PC-3 (cell line): ENCODE data around the gene MT1A.

ENCODE experiments used
- CTCF ChIP-seq: fragments of 300-600 bp; sonication (generic); conservative IDR thresholded peaks from 2 replicates; pipeline ENCODE4 v1.5.1; 2017; ENCODE audit warnings: antibody characterized with exemption, low read depth, mild to moderate bottlenecking, low read length
- EZH2 ChIP-seq: fragments of 300-600 bp; sonication (generic); IDR thresholded peaks from one replicate; pipeline ENCODE4 v1.6.1; 2017; ENCODE audit warnings: antibody characterized with exemption, mild to moderate bottlenecking, low read length; ENCODE audit not compliant: unreplicated experiment

DNA sequence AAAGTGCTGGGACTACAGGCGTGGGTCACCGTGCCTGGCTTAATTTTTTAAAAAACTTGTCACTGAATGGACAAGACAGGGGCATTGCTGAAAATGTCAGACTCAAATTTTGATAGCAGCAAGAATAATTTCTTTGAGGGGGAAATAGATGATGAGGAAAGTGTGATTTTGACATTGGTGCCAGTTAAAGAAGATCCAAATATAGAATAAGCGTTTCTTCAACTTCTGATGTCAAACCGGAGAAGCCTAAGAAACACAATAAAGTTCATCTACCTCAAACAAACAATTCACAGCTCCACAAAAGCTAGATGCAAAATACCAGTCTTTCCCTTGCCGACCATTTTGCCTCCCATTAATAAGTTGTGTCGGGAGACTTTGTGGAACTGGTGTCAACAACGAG is 48.3 kb downstream of the MT1A start:
- no peak for TF ChIP-seq EZH2
- TF ChIP-seq CTCF = no peak
